Hematopoietic multipotent progenitor cell treated with erythropoietin and hydrocortisone succinate and interleukin-3 and kit ligand, for 15 days (in vitro differentiated cells): Measurements from ENCODE around the gene INSL3.
"Not testable (repeated sequence)": the region's sequence is repeated elsewhere in the genome, so short reads cannot be mapped to it uniquely, and the experiment has no call there.

Experiments used
- DNase-seq: peaks from one replicate; pipeline ENCODE4 v3.0.0-alpha.2; 2015; ENCODE audit warnings: low spot score

Gene INSL3

GRCh38 chr19:17783721-17784120 is 37.6 kb downstream of the INSL3 start:
- DNase-seq, result not testable (repeated sequence)

GRCh38 chr19:17780781-17781180 is 40.5 kb downstream of the INSL3 start:
- no peak for DNase-seq

GRCh38 chr19:17778968-17779929 is 42.1 kb downstream of the INSL3 start:
- no peak for DNase-seq

GRCh38 chr19:17778251-17778967 is 42.9 kb downstream of the INSL3 start:
- DNase-seq, result peak; percentile 54

- not testable (repeated sequence) for DNase-seq
Observed at GRCh38 chr19:17777840-17778239, 43.5 kb downstream of the INSL3 start.

- no peak for DNase-seq
Observed at GRCh38 chr19:17775991-17776803, 45.1 kb downstream of the INSL3 start.

- DNase-seq, result peak; percentile 55
Observed at GRCh38 chr19:17775245-17775927, 45.9 kb downstream of the INSL3 start.

- no peak for DNase-seq
Observed at GRCh38 chr19:17772172-17772571, 49.1 kb downstream of the INSL3 start.

- no peak for DNase-seq
Observed at GRCh38 chr19:17770613-17771012, 50.7 kb downstream of the INSL3 start.

GRCh38 chr19:17767559-17767958 is 53.8 kb downstream of the INSL3 start:
- peak; percentile 72 for DNase-seq

- DNase-seq, result peak; percentile 63
Observed at GRCh38 chr19:17766543-17767131, 54.7 kb downstream of the INSL3 start.
